Cardiac muscle cell (in vitro differentiated cells and primary cell): ENCODE data around the gene PRLR. TPM values are rescaled to one million over a fixed set of nuclear protein-coding genes. Genes with fewer than 3 reads are reported as not detected.
A peak's percentile ranks its signal among the peaks of the same experiment; 100 is the strongest.

Experiments used
- DNase-seq, 2 donors: peaks; one replicate each; pipeline versions ENCODE4 v3.0.0 to v3.0.0-alpha.2; 2010 to 2017; ENCODE audit warnings: low read depth in 1 of 2, low spot score in 1 of 2
- H3K27ac ChIP-seq: fragments of 200-600 bp; sonication (generic); 2 replicates; pipeline ENCODE4 v1.5.1; 2016
- H3K27me3 ChIP-seq: fragments of 200-600 bp; sonication (generic); 2 replicates; pipeline ENCODE4 v1.6.0; 2016; ENCODE audit warnings: control low read depth
- H3K36me3 ChIP-seq: fragments of 200-600 bp; sonication (generic); 2 replicates; pipeline ENCODE4 v1.5.1; 2016; ENCODE audit warnings: control low read depth
- H3K4me1 ChIP-seq: fragments of 200-600 bp; sonication (generic); 2 replicates; pipeline ENCODE4 v1.8.1; 2017; ENCODE audit warnings: low read depth, mild to moderate bottlenecking, mixed run types
- H3K4me3 ChIP-seq: fragments of 200-600 bp; sonication (generic); 2 replicates; pipeline ENCODE4 v1.5.1; 2016; ENCODE audit warnings: mild to moderate bottlenecking
- H3K9me3 ChIP-seq: fragments of 200-600 bp; sonication (generic); 2 replicates; pipeline ENCODE4 v1.5.1; 2017; ENCODE audit warnings: low read depth, mild to moderate bottlenecking, control low read depth
- CTCF ChIP-seq: IDR thresholded peaks from 2 replicates; pipeline ENCODE4 v1.5.1; 2012; ENCODE audit warnings: low read depth, mild to moderate bottlenecking, low read length
- polyA plus RNA-seq: library from polyadenylated mRNA; unstranded; fragments of >200 nt; fragmentation: Nextera tagmentation; extraction: Ambion mirVana; gene quantifications from 2 replicates; pipeline ENCODE4 v1.2.1, GENCODE V29; 2016
- total RNA-seq: library from RNA; depleted of rRNA; stranded (reverse); fragments of >200 nt; gene quantifications from 2 replicates; pipeline ENCODE4 v1.2.3, GENCODE V29; 2016

PRLR gene
- total and polyA plus RNA-seq, 2 experiments from 2014 or later, result 0.06 TPM; not detected in 1

- TF ChIP-seq CTCF, result no peak
- H3K4me1 ChIP-seq, result peaks cover 6% of the 10 kb centered on the region
- H3K36me3 ChIP-seq, result no peaks in the 10 kb centered on the region
- H3K27ac ChIP-seq, result no peak overlapping the region
- no peaks in the 10 kb centered on the region for H3K27me3 ChIP-seq
- H3K9me3 ChIP-seq, result no peaks in the 10 kb centered on the region
- no peak overlapping the region for H3K4me3 ChIP-seq
- no peak for DNase-seq
Observed at GRCh38 chr5:35016174-35017051, 213.9 kb downstream of the PRLR start.

DNA sequence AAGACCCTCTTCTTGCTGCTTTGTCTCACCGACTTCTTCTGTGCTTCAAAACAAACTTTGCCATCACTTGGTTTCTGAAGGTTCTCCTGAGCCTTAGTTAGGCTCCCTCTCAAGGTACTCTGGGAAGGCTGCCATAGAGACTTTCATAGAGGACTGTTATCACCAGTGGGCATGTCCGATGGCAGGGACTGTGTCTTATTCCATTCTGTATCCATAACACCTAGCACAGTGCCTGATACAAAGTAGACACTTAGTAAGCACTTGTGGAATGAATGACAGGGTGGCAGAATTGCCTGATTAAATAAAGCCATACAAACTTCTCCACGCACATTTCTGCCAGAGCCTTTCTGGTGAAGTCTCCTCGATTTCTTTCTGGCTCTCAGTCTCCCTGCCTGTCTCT, 215.2 kb downstream of the PRLR start:
- TF ChIP-seq CTCF, result no peak
- H3K4me3 ChIP-seq, result no peak overlapping the region
- no peaks in the 10 kb centered on the region for H3K9me3 ChIP-seq
- no peaks in the 10 kb centered on the region for H3K27me3 ChIP-seq
- no peak overlapping the region for H3K27ac ChIP-seq
- H3K4me1 ChIP-seq, result peaks cover 6% of the 10 kb centered on the region
- no peaks in the 10 kb centered on the region for H3K36me3 ChIP-seq
- peak in 1 of 2 donors; percentile 35 for DNase-seq

- DNase-seq, result peak; percentile 59 to 82
- H3K27me3 ChIP-seq, result no peaks in the 10 kb centered on the region
- no peak for TF ChIP-seq CTCF
- no peaks in the 10 kb centered on the region for H3K36me3 ChIP-seq
- H3K4me1 ChIP-seq, result peaks cover 6% of the 10 kb centered on the region
- no peak overlapping the region for H3K4me3 ChIP-seq
- no peak overlapping the region for H3K27ac ChIP-seq
- no peaks in the 10 kb centered on the region for H3K9me3 ChIP-seq
Observed at GRCh38 chr5:35012796-35013195, 217.5 kb downstream of the PRLR start.

GRCh38 chr5:35012365-35012764, 217.9 kb downstream of the PRLR start:
- Histone ChIP-seq H3K27ac (no peak overlapping the region), H3K9me3 (no peaks in the 10 kb centered on the region), H3K27me3 (no peaks in the 10 kb centered on the region), H3K4me1 (peaks cover 6% of the 10 kb centered on the region), H3K36me3 (no peaks in the 10 kb centered on the region), H3K4me3 (no peak overlapping the region)
- TF ChIP-seq CTCF, result no peak
- DNase-seq, result no peak

DNA sequence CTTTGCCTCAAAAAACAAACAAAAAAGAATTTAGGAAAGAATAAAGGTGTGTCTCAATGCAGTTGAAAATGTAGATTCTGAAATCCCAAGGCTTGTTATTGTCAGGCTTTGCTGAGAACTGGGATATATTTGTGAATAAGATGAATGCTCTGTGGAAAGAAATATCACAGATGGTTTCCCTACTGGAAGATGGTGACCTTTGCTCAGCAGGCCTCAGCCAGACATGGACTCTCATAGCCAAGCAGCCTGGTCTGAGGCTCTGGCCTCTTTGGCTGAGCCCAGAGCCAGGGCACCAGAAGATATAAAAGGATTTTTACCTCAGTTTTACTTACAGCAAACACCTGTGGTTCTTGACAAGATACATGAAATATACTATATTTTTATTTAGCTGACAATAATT, 219.6 kb downstream of the PRLR start:
- DNase-seq, result no peak
- Histone ChIP-seq H3K27me3 (no peaks in the 10 kb centered on the region), H3K4me3 (no peak overlapping the region), H3K9me3 (no peaks in the 10 kb centered on the region), H3K36me3 (no peaks in the 10 kb centered on the region), H3K4me1 (peaks cover 6% of the 10 kb centered on the region), H3K27ac (no peak overlapping the region)
- TF ChIP-seq CTCF, result no peak
